Hematopoietic multipotent progenitor cell treated with erythropoietin and hydrocortisone succinate and interleukin-3 and kit ligand, for 8 days (in vitro differentiated cells): ENCODE measurements around the gene C4B.
A peak's percentile ranks its signal among the peaks of the same experiment; 100 is the strongest.
"Not testable (repeated sequence)": the region's sequence is repeated elsewhere in the genome, so short reads cannot be mapped to it uniquely, and the experiment has no call there.

Source experiments
- DNase-seq: peaks from one replicate; pipeline ENCODE4 v3.0.0-alpha.2; 2015

C4B gene

GRCh38 chr6:32014547-32014946, at the start of gene C4B:
C4B (plus strand) TSS chr6:32014795; CDS start chr6:32014846, 51 bp downstream.
- DNase-seq = not testable (repeated sequence)

GRCh38 chr6:31965700-31966099, 48.9 kb upstream of the C4B start:
- no peak for DNase-seq

GRCh38 chr6:31966506-31966905, 48.1 kb upstream of the C4B start:
- DNase-seq = no peak

GRCh38 chr6:31966997-31967925, 47.3 kb upstream of the C4B start:
- no peak for DNase-seq

- DNase-seq = no peak
Observed at GRCh38 chr6:31967926-31968320, 46.7 kb upstream of the C4B start.

GRCh38 chr6:31968326-31968725, 46.3 kb upstream of the C4B start:
- DNase-seq = no peak

- no peak for DNase-seq
Observed at GRCh38 chr6:31968791-31969711, 45.5 kb upstream of the C4B start.

- DNase-seq = peak; percentile 21
Observed at GRCh38 chr6:31969712-31970603, 44.6 kb upstream of the C4B start.

GRCh38 chr6:31970604-31971271, 43.9 kb upstream of the C4B start:
- DNase-seq = no peak

- DNase-seq = no peak
Observed at GRCh38 chr6:31971279-31971992, 43.2 kb upstream of the C4B start.

- DNase-seq = peak; percentile 98
Observed at GRCh38 chr6:31971993-31972708, 42.4 kb upstream of the C4B start, which contains the start of gene DXO. DXO (minus strand) TSS chr6:31972138; CDS start chr6:31971675, 463 bp downstream.

GRCh38 chr6:31972709-31973350, 41.8 kb upstream of the C4B start:
- peak; percentile 49 for DNase-seq

- not testable (repeated sequence) for DNase-seq
Observed at GRCh38 chr6:31976065-31976464, 38.5 kb upstream of the C4B start.

GRCh38 chr6:31977816-31978431, 36.7 kb upstream of the C4B start:
- no peak for DNase-seq

- DNase-seq = no peak
Observed at GRCh38 chr6:31978831-31979230, 35.8 kb upstream of the C4B start.

GRCh38 chr6:31979238-31979898, 35.2 kb upstream of the C4B start:
- DNase-seq = peak; percentile 30

GRCh38 chr6:31980195-31980876, 34.3 kb upstream of the C4B start:
- not testable (repeated sequence) for DNase-seq

- DNase-seq = not testable (repeated sequence)
Observed at GRCh38 chr6:31980998-31981397, 33.6 kb upstream of the C4B start.
